HepG2 (cell line): ENCODE measurements around the gene XKR3. TPM values are rescaled to one million over a fixed set of nuclear protein-coding genes. Genes with fewer than 3 reads are reported as not detected.

Experiments
- ATAC-seq: fragments of 200-7000 bp; cut with Tn5 transposase; 3 replicates; pipeline ENCODE4 v1.9.1; 2020; ENCODE audit warnings: mild to moderate bottlenecking, moderate library complexity
- BruUV-seq: library from RNA; stranded (reverse); fragments of 400-500 nt; replicated peaks from 2 replicates; lab custom pipeline; 2021; lab: Mats Ljungman, UMichigan
- CTCF ChIA-PET: fragments of 300-600 bp; formaldehyde crosslinking; extraction: SDS; loops from one replicate; lab custom pipeline; 2021; ENCODE audit warnings: low total read pairs, inconsistent platforms, low intra/inter-chr PET ratio; lab: Yijun Ruan, JAX
- POLR2A ChIA-PET: fragments of 350-600 bp; sonication (Branson Sonifier 250); formaldehyde crosslinking; loops from one replicate; lab custom pipeline; 2020; ENCODE audit warnings: antibody characterized with exemption, inconsistent platforms; lab: Yijun Ruan, JAX
- DNase-seq: peaks from one replicate; pipeline ENCODE4 v3.0.0-alpha.2; 2015; ENCODE audit warnings: low spot score
- FAIRE-seq: peaks from 3 replicates; lab custom pipeline; 2011; peaks lifted over from hg19 to GRCh38; lab: Jason Lieb, UNC
- H2AFZ ChIP-seq: one replicate; pipeline ENCODE4 v1.6.1; 2011; ENCODE audit warnings: low read length, inconsistent platforms
- H3K27ac ChIP-seq: fragments of 300-600 bp; 3 replicates; pipeline ENCODE4 v1.8.0; 2011; ENCODE audit warnings: mixed run types, mild to moderate bottlenecking, mixed read lengths, low read length, inconsistent platforms; ENCODE audit not compliant: insufficient read depth; ENCODE audit errors: extremely low read length
- H3K27me3 ChIP-seq, 2 experiments: fragments of 200-600 bp in 1 of 2; 2 replicates in 1 of 2; 3 replicates in 1 of 2; pipeline versions ENCODE4 v1.6.0 to v1.8.0; 2011; ENCODE audit warnings: low read length in 2 of 2, mild to moderate bottlenecking in 2 of 2, moderate library complexity in 2 of 2, inconsistent platforms in 1 of 2; ENCODE audit not compliant: insufficient read depth in 2 of 2, control insufficient read depth in 1 of 2
- H3K36me3 ChIP-seq, 2 experiments: fragments of 200-600 bp in 1 of 2; replicated peaks in 1 of 2; 2 replicates in 1 of 2; 3 replicates in 1 of 2; pipeline versions ENCODE4 v1.5.1 to v1.8.0; 2011; ENCODE audit warnings: low read length in 2 of 2, inconsistent platforms in 1 of 2; ENCODE audit not compliant: insufficient read depth in 2 of 2, control insufficient read depth in 1 of 2
- H3K4me1 ChIP-seq: 2 replicates; pipeline ENCODE4 v1.5.1; 2012; ENCODE audit warnings: low read length, inconsistent platforms; ENCODE audit not compliant: insufficient read depth
- H3K4me2 ChIP-seq: 2 replicates; pipeline ENCODE4 v1.6.0; 2011; ENCODE audit warnings: low read depth, low read length, inconsistent platforms
- H3K4me3 ChIP-seq, 3 experiments: fragments of 200-600 bp in 1 of 3; sonication (generic), shearing (Covaris generic) in 1 of 3; replicated peaks in 1 of 3; 2 replicates each; pipeline ENCODE4 v1.5.1; 2011 to 2016; ENCODE audit warnings: low read length in 3 of 3, inconsistent platforms in 2 of 3, low read depth in 2 of 3, mild to moderate bottlenecking in 2 of 3, control low read depth in 1 of 3, mixed read lengths in 1 of 3; ENCODE audit not compliant: insufficient read depth in 1 of 3
- H3K79me2 ChIP-seq: one replicate; pipeline ENCODE4 v1.6.1; 2011; ENCODE audit warnings: low read length, inconsistent platforms; ENCODE audit not compliant: insufficient read depth
- H3K9ac ChIP-seq: 2 replicates; pipeline ENCODE4 v1.6.0; 2011; ENCODE audit warnings: mild to moderate bottlenecking, low read depth, low read length, inconsistent platforms; ENCODE audit not compliant: insufficient read depth
- H3K9me3 ChIP-seq: 2 replicates; pipeline ENCODE4 v1.5.1; 2012; ENCODE audit warnings: mild to moderate bottlenecking, low read length
- H4K20me1 ChIP-seq: 2 replicates; pipeline ENCODE4 v1.6.0; 2011; ENCODE audit warnings: inconsistent platforms, mild to moderate bottlenecking, low read length, moderate library complexity; ENCODE audit not compliant: insufficient read depth
- ARHGAP35 ChIP-seq: sonication (generic); formaldehyde crosslinking; IDR thresholded peaks from 2 replicates; pipeline ENCODE4 v1.9.0; 2022; ENCODE audit warnings: mild to moderate bottlenecking, inconsistent platforms, moderate library complexity, missing genetic modification reagents, borderline replicate concordance
- CCDC6 ChIP-seq: sonication (generic); formaldehyde crosslinking; IDR thresholded peaks from 2 replicates; pipeline ENCODE4 v1.8.1; 2022; ENCODE audit warnings: mild to moderate bottlenecking, missing genetic modification reagents, moderate library complexity
- MAFF ChIP-seq: IDR thresholded peaks from 2 replicates; pipeline ENCODE4 v1.6.1; 2011; ENCODE audit warnings: low read depth, low read length, improper control_type of control experiment
- MBD4 ChIP-seq: IDR thresholded peaks from 2 replicates; pipeline ENCODE4 v1.6.1; 2012; ENCODE audit warnings: low read length, inconsistent platforms, borderline replicate concordance
- MEIS1 ChIP-seq: sonication (generic); formaldehyde crosslinking; IDR thresholded peaks from 2 replicates; pipeline ENCODE4 v1.9.0; 2021; ENCODE audit warnings: mild to moderate bottlenecking, missing genetic modification reagents, moderate library complexity, borderline replicate concordance
- RAD51 ChIP-seq: fragments of 450-650 bp; IDR thresholded peaks from 2 replicates; pipeline ENCODE4 v1.6.1; 2016; ENCODE audit warnings: borderline replicate concordance
- SAFB2 ChIP-seq: sonication (generic); formaldehyde crosslinking; IDR thresholded peaks from 2 replicates; pipeline ENCODE4 v1.5.1; 2020; ENCODE audit warnings: missing genetic modification reagents, low read depth, mild to moderate bottlenecking, borderline replicate concordance
- SMC3 ChIP-seq: IDR thresholded peaks from 2 replicates; pipeline ENCODE4 v1.6.1; 2011; ENCODE audit warnings: low read length, improper control_type of control experiment
- SPEN ChIP-seq: sonication (generic); formaldehyde crosslinking; IDR thresholded peaks from 2 replicates; pipeline ENCODE4 v1.5.1; 2020; ENCODE audit warnings: low read depth, mild to moderate bottlenecking, missing genetic modification reagents
- ZNF101 ChIP-seq: sonication (generic); formaldehyde crosslinking; IDR thresholded peaks from 2 replicates; pipeline ENCODE4 v1.4.0; 2020; ENCODE audit warnings: mild to moderate bottlenecking, low read depth, missing genetic modification reagents, borderline replicate concordance
- ZNF780A ChIP-seq: sonication (generic); formaldehyde crosslinking; IDR thresholded peaks from 2 replicates; pipeline ENCODE4 v1.8.0; 2022; ENCODE audit warnings: mild to moderate bottlenecking, missing genetic modification reagents, moderate library complexity
- WGBS: methylation state at CpG from one replicate; pipeline ENCODE4 v1.1.6; 2017; ENCODE audit warnings: low lambda C conversion rate; 5-methylcytosine and 5-hydroxymethylcytosine counted together
- in situ Hi-C: cut with HindIII; loops from 2 replicates; pipeline ENCODE4 v1.10.0; 2017; ENCODE audit warnings: low pct_unique_long_range_greater_than_20kb; ENCODE audit not compliant: extremely low pct_ligation_motif_present
- intact Hi-C: fragments of 100-400 bp; cut with micrococcal nuclease; formaldehyde crosslinking; loops from one replicate; pipeline ENCODE4 v1.10.0; 2022; ENCODE audit not compliant: unreplicated experiment
- polyA plus RNA-seq, 8 experiments: library from polyadenylated mRNA; depleted of rRNA in 3 of 8; stranded (reverse) in 7 of 8; unstranded in 1 of 8; fragments of >200 nt; fragmentation: Illumina TruSeq in 4 of 8; extraction: Trizol in 4 of 8; gene quantifications; 2 replicates each; pipeline versions ENCODE4 v1.2.1 to v1.2.3, GENCODE V29; 2011 to 2016; ENCODE audit warnings: low read depth in 4 of 8, missing spikeins in 1 of 8, mixed read lengths in 1 of 8; ENCODE audit not compliant: insufficient read depth in 1 of 8
- total RNA-seq, 5 experiments: library from RNA; depleted of rRNA; stranded (reverse); fragments of >200 nt; fragmentation: Illumina TruSeq; extraction: Trizol; gene quantifications; 2 replicates each; pipeline ENCODE4 v1.2.3, GENCODE V29; 2016; ENCODE audit warnings: low read depth in 1 of 5
- TF ChIP-seq, protein P1 (sequence below): sonication (generic); formaldehyde crosslinking; IDR thresholded peaks from 2 replicates; pipeline ENCODE4 v1.4.0; 2020; ENCODE audit warnings: mild to moderate bottlenecking, missing genetic modification reagents
- TF ChIP-seq, protein P2 (sequence below): sonication (generic); formaldehyde crosslinking; IDR thresholded peaks from 2 replicates; pipeline ENCODE4 v1.4.0; 2020; ENCODE audit warnings: mild to moderate bottlenecking, missing genetic modification reagents, borderline replicate concordance

XKR3 gene
- total and polyA plus RNA-seq, 2 of the 13 experiments (the other 11 are each of a cell fraction or from before 2014, with no cell fraction given), result not detected

DNA sequence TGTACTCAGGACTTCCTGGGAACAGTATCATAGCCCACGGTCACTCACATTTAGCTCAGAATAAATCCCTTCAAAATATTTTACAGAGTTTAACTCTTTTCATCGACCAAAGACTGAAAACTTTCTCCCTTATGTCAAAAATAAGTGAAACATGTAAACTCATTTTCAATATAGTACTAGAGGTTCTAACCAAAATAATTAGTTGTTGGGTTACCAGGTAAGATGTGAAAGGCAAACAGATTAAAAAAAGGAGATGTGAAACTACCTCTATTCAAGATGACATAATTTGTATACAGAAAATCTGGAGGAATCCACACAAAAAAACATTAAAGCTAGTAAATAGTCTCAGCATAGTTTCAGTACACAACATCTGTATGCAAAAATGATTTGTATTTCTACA is 20.3 kb downstream of the XKR3 start:
- Histone ChIP-seq H3K4me1 (no peaks in the 10 kb centered on the region), H3K4me3 (no peak overlapping the region), H3K79me2 (no peaks in the 10 kb centered on the region), H4K20me1 (no peaks in the 10 kb centered on the region), H3K4me2 (no peak overlapping the region), H3K27me3 (no peaks in the 10 kb centered on the region), H3K36me3 (no peaks in the 10 kb centered on the region), H3K9ac (no peak overlapping the region), H2AFZ (no peak overlapping the region), H3K27ac (no peak overlapping the region), H3K9me3 (no peaks in the 10 kb centered on the region)
- ChIA-PET POLR2A (no interaction called here), CTCF (no interaction called here)
- FAIRE-seq (no peak), DNase-seq (no peak), ATAC-seq (no peak)
- in situ Hi-C loops, result no loop called here
- intact Hi-C loops, result no loop called here
- no TSS peak for BruUV-seq
- 0% methylated on average over 2 of the region's 2 CpGs for WGBS
- TF ChIP-seq SMC3, result no peak
- TF ChIP-seq, protein P1, sequence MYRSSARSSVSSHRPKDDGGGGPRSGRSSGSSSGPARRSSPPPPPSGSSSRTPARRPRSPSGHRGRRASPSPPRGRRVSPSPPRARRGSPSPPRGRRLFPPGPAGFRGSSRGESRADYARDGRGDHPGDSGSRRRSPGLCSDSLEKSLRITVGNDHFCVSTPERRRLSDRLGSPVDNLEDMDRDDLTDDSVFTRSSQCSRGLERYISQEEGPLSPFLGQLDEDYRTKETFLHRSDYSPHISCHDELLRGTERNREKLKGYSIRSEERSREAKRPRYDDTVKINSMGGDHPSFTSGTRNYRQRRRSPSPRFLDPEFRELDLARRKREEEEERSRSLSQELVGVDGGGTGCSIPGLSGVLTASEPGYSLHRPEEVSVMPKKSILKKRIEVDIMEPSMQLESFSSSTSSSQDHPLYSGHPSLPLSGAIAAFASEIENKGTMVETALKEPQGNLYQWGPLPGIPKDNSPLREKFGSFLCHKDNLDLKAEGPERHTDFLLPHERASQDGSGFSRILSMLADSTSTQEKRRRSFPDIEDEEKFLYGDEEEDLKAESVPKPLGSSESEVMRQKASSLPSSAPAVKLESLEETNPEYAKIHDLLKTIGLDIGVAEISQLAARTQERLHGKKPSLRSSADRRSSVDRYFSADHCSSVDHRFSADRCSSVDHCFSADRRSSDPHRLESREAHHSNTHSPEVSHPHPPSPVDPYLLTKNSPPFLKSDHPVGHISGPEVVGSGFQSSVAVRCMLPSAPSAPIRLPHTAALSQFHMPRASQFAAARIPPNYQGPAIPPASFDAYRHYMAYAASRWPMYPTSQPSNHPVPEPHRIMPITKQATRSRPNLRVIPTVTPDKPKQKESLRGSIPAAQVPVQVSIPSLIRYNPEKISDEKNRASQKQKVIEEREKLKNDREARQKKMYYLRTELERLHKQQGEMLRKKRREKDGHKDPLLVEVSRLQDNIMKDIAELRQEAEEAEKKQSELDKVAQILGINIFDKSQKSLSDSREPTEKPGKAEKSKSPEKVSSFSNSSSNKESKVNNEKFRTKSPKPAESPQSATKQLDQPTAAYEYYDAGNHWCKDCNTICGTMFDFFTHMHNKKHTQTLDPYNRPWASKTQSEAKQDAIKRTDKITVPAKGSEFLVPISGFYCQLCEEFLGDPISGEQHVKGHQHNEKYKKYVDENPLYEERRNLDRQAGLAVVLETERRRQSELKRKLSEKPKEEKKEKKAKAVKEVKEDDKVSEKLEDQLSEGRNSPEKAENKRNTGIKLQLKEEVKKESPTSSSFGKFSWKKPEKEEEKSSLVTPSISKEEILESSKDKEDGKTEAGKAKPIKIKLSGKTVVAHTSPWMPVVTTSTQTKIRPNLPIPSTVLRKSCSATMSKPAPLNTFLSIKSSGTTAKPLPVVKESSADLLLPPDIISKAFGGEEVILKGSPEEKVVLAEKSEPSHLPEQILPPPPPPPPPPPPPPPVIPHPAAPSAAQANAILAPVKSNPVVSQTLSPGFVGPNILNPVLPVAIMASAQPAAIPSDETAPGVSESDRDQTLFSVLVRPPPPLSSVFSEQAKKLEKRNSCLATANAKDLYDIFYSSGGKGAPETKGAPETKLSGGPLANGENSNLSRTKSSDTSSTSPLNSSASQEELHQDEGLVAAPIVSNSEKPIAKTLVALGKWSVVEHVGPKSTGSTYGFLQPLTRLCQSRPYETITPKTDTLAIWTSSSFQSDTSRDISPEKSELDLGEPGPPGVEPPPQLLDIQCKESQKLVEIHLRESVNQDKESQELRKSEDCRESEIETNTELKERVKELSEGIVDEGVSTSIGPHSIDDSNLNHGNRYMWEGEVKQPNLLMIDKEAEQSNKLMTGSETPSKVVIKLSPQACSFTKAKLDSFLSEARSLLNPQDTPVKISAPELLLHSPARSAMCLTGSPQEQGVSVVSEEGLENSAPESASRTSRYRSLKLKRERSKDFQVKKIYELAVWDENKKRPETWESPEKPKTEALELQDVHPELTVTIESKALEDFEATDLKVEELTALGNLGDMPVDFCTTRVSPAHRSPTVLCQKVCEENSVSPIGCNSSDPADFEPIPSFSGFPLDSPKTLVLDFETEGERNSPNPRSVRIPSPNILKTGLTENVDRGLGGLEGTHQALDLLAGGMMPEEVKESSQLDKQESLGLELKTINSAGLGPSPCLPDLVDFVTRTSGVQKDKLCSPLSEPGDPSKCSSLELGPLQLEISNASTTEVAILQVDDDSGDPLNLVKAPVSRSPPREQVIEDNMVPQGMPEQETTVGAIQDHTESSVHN, result no peak
- no peak for TF ChIP-seq ZNF101 (CRISPR knock-in tag)
- TF ChIP-seq, protein P2, sequence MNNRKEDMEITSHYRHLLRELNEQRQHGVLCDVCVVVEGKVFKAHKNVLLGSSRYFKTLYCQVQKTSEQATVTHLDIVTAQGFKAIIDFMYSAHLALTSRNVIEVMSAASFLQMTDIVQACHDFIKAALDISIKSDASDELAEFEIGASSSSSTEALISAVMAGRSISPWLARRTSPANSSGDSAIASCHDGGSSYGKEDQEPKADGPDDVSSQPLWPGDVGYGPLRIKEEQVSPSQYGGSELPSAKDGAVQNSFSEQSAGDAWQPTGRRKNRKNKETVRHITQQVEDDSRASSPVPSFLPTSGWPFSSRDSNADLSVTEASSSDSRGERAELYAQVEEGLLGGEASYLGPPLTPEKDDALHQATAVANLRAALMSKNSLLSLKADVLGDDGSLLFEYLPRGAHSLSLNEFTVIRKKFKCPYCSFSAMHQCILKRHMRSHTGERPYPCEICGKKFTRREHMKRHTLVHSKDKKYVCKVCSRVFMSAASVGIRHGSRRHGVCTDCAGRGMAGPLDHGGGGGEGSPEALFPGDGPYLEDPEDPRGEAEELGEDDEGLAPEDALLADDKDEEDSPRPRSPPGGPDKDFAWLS, result no peak
- TF ChIP-seq CCDC6 (CRISPR knock-in tag), result no peak
- no peak for TF ChIP-seq SAFB2 (CRISPR knock-in tag)
- no peak for TF ChIP-seq MBD4
- no peak for TF ChIP-seq RAD51
- no peak for TF ChIP-seq SPEN (CRISPR knock-in tag)
- no peak for TF ChIP-seq ZNF780A (CRISPR knock-in tag)
- TF ChIP-seq MEIS1 (CRISPR knock-in tag), result no peak
- TF ChIP-seq MAFF, result no peak
- TF ChIP-seq ARHGAP35, result no peak
